Thyroid gland (tissue), 4 donors: ENCODE results near the gene MCOLN3.

ENCODE experiments used
- CTCF ChIP-seq, 6 experiments: fragments of 200-600 bp in 3 of 6; fragments of 450-650 bp in 3 of 6; sonication (generic) in 3 of 6; IDR thresholded peaks; one replicate each; pipeline ENCODE4 v1.5.1; 2016 to 2019; ENCODE audit warnings: antibody characterized with exemption in 6 of 6, mild to moderate bottlenecking in 2 of 6, inconsistent platforms in 1 of 6, moderate library complexity in 1 of 6
- POLR2A ChIP-seq, 2 donors: fragments of 450-650 bp; IDR thresholded peaks; one replicate each; pipeline ENCODE4 v1.6.1; 2017; ENCODE audit warnings: antibody characterized with exemption in 2 of 2, mild to moderate bottlenecking in 2 of 2, moderate library complexity in 1 of 2

- TF ChIP-seq POLR2A (IDR thresholded peaks at IDR 0.05) (no peak), CTCF (IDR thresholded peaks at IDR 0.05) (no peak)
Observed at GRCh38 chr1:85074365-85074964, 26.2 kb upstream of the MCOLN3 start.
